UCSD-AML1 (cell line): ENCODE results near the gene GNMT.

Source experiments
- DNase-seq: peaks from one replicate; lab custom pipeline; 2025; ENCODE audit not compliant: unreplicated experiment; lab: John Stamatoyannopoulos, UW

Gene GNMT

GRCh38 chr6:42960243-42961019 lies at the start of gene GNMT:
Gene GNMT, plus strand, starts transcription at chr6:42960754. Its CDS starts 14 bp downstream, at chr6:42960768.
- no peak for DNase-seq

GRCh38 chr6:42911171-42912021 lies 49.2 kb upstream of the GNMT start:
- DNase-seq, result no peak

GRCh38 chr6:42914546-42914945 lies 46.0 kb upstream of the GNMT start:
- no peak for DNase-seq

- no peak for DNase-seq
These were observed 44.8 kb upstream of the GNMT start, which contains the start of gene PTCRA for GRCh38 chr6:42915732-42916131. Gene PTCRA, plus strand, starts transcription at chr6:42916053. Its CDS starts 17 bp downstream, at chr6:42916070.

GRCh38 chr6:42916288-42916687 lies 44.3 kb upstream of the GNMT start:
- no peak for DNase-seq

GRCh38 chr6:42921801-42922200 lies 38.8 kb upstream of the GNMT start:
- DNase-seq, result no peak

- no peak for DNase-seq
These were observed 36.9 kb upstream of the GNMT start for GRCh38 chr6:42923666-42924065.

GRCh38 chr6:42925248-42925857 lies 35.2 kb upstream of the GNMT start:
- DNase-seq, result no peak

- DNase-seq, result peak; percentile 97
These were observed 31.4 kb upstream of the GNMT start, which contains the start of gene CNPY3 for GRCh38 chr6:42928986-42929820. Gene CNPY3, plus strand, starts transcription at chr6:42929480. Its CDS starts 91 bp downstream, at chr6:42929571.

- DNase-seq, result peak; percentile 87
These were observed 30.7 kb upstream of the GNMT start for GRCh38 chr6:42929821-42930360.

- DNase-seq, result no peak
These were observed 28.1 kb upstream of the GNMT start for GRCh38 chr6:42932412-42932811.

- no peak for DNase-seq
These were observed 27.3 kb upstream of the GNMT start for GRCh38 chr6:42933205-42933604.

- no peak for DNase-seq
These were observed 25.2 kb upstream of the GNMT start for GRCh38 chr6:42935322-42935721.

- DNase-seq, result no peak
These were observed 24.2 kb upstream of the GNMT start for GRCh38 chr6:42936398-42936797.

GRCh38 chr6:42937548-42938427 lies 22.8 kb upstream of the GNMT start:
- no peak for DNase-seq

GRCh38 chr6:42938428-42938796 lies 22.1 kb upstream of the GNMT start:
- DNase-seq, result no peak

- DNase-seq, result no peak
These were observed 21.4 kb upstream of the GNMT start for GRCh38 chr6:42938987-42939809.

GRCh38 chr6:42939810-42940167 lies 20.8 kb upstream of the GNMT start:
- DNase-seq, result no peak
